ENCODE measurements around the gene NFATC2. TPM values are rescaled to one million over a fixed set of nuclear protein-coding genes. Genes with fewer than 3 reads are reported as not detected.

Gene NFATC2
- total RNA-seq, 4 donors from 2014 or later = 1.6 to 3.9 (median 2.8) TPM

DNA sequence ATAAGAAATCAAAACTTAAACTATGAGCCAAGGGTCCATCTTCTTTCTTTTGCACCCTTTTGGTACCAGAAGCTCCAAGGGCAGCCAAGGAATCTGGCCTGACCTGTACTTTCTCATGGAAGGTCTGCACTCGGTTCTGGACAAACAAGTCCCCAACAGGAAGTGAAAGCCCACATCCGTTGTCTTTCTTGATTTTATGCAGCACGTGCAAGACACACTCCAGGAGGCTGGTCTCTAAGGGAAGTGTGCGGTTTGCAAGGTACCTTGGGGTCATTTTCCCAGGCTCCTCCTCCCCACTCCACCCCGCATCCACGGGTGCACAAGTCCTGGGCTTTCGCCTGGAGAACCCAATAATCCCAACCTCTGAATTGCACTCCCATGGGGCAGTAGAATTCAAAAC is 101.9 kb downstream of the NFATC2 start:
- ATAC-seq (no peak), DNase-seq (no peak)
- no peak for TF ChIP-seq POLR2A (IDR thresholded peaks at IDR 0.05)
- TF ChIP-seq, protein P1, sequence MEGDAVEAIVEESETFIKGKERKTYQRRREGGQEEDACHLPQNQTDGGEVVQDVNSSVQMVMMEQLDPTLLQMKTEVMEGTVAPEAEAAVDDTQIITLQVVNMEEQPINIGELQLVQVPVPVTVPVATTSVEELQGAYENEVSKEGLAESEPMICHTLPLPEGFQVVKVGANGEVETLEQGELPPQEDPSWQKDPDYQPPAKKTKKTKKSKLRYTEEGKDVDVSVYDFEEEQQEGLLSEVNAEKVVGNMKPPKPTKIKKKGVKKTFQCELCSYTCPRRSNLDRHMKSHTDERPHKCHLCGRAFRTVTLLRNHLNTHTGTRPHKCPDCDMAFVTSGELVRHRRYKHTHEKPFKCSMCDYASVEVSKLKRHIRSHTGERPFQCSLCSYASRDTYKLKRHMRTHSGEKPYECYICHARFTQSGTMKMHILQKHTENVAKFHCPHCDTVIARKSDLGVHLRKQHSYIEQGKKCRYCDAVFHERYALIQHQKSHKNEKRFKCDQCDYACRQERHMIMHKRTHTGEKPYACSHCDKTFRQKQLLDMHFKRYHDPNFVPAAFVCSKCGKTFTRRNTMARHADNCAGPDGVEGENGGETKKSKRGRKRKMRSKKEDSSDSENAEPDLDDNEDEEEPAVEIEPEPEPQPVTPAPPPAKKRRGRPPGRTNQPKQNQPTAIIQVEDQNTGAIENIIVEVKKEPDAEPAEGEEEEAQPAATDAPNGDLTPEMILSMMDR (IDR thresholded peaks at IDR 0.05 in 4 of 5, conservative IDR thresholded peaks at IDR 0.05 in 1 of 5) = no peak
- no peak overlapping the region for H3K27ac ChIP-seq
- peaks cover 4% of the 10 kb centered on the region in 2 donors for H3K4me1 ChIP-seq
- H3K36me3 ChIP-seq = no peaks in the 10 kb centered on the region
- in situ Hi-C loops (cut with MboI; ENCODE audit: low sequenced_read_pairs in 4 of 4) (no loop called here), intact Hi-C loops (cut with DNase I; ENCODE audit: low total_unique reads) (no loop called here)
- H3K4me3 ChIP-seq = no peak overlapping the region
- H3K27me3 ChIP-seq = no peaks in the 10 kb centered on the region
- H3K9me3 ChIP-seq = no peaks in the 10 kb centered on the region

DNA sequence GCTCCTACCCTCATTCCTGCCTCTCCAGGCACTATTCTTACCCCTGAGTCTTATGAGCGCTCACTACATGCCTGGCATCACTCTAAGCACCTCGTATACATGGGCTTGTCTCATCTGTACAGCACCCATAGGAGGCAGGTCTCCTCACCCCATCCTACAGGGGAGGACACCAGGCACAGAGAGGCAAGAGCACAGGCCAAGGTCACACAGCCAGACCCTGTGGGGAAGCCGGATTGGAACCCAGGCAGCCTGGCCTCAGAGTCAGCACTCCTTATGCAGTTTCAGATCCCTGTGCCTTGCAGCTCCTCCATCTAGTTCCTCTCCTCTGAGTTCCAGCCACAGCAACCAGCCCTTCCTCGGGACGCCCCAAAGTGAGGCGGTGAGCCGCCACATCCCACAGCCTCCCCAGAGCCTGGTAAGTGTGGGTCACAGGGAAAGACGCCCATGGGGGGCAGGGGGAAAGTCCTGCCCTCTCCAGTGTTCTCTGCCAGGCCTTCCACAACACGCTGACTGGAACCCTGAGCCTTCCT is 103.3 kb downstream of the NFATC2 start:
- TF ChIP-seq POLR2A (IDR thresholded peaks at IDR 0.05) = no peak
- TF ChIP-seq, protein P1 (IDR thresholded peaks at IDR 0.05 in 4 of 5, conservative IDR thresholded peaks at IDR 0.05 in 1 of 5) = no peak
- in situ Hi-C loops (cut with MboI; ENCODE audit: low sequenced_read_pairs in 4 of 4) = no loop called here
- peaks cover 0 to 4% of the 10 kb centered on the region in 2 donors for H3K4me1 ChIP-seq
- no peak overlapping the region for H3K27ac ChIP-seq
- ATAC-seq = no peak
- H3K4me3 ChIP-seq = no peak overlapping the region
- no peaks in the 10 kb centered on the region for H3K27me3 ChIP-seq
- H3K9me3 ChIP-seq = no peaks in the 10 kb centered on the region
- no peak for DNase-seq
- intact Hi-C loops (cut with DNase I; ENCODE audit: low total_unique reads) = no loop called here
- peaks cover 0 to 3% of the 10 kb centered on the region in 2 donors for H3K36me3 ChIP-seq

DNA sequence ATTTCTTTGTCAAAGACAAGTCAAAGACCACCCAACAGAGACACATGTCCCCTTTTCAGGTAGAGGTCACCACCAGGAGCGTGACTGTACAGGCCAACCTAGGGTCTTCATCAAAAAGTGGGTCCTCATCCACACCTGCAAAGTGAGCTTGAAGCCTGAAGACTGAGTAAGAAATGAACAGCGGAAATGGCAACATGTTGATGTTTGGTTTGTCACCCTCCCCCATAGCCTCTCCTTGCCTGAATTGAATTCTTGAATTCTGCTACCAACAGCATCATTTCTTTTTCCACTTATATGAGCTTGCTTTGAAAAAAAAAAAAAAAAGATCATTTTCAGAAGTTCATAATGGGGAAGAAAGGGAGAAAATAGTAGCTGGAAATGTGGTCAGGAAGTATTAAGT is 104.4 kb downstream of the NFATC2 start:
- Histone ChIP-seq H3K36me3 (peaks cover 0 to 6% of the 10 kb centered on the region in 2 donors), H3K4me3 (no peak overlapping the region), H3K27ac (no peak overlapping the region), H3K27me3 (no peaks in the 10 kb centered on the region), H3K9me3 (no peaks in the 10 kb centered on the region), H3K4me1 (peaks cover 0 to 4% of the 10 kb centered on the region in 2 donors)
- intact Hi-C loops (cut with DNase I; ENCODE audit: low total_unique reads) = no loop called here
- in situ Hi-C loops (cut with MboI; ENCODE audit: low sequenced_read_pairs in 4 of 4) = no loop called here
- no peak for ATAC-seq
- TF ChIP-seq POLR2A (IDR thresholded peaks at IDR 0.05) = no peak
- TF ChIP-seq, protein P1 (IDR thresholded peaks at IDR 0.05 in 4 of 5, conservative IDR thresholded peaks at IDR 0.05 in 1 of 5) = no peak
- DNase-seq = no peak

DNA sequence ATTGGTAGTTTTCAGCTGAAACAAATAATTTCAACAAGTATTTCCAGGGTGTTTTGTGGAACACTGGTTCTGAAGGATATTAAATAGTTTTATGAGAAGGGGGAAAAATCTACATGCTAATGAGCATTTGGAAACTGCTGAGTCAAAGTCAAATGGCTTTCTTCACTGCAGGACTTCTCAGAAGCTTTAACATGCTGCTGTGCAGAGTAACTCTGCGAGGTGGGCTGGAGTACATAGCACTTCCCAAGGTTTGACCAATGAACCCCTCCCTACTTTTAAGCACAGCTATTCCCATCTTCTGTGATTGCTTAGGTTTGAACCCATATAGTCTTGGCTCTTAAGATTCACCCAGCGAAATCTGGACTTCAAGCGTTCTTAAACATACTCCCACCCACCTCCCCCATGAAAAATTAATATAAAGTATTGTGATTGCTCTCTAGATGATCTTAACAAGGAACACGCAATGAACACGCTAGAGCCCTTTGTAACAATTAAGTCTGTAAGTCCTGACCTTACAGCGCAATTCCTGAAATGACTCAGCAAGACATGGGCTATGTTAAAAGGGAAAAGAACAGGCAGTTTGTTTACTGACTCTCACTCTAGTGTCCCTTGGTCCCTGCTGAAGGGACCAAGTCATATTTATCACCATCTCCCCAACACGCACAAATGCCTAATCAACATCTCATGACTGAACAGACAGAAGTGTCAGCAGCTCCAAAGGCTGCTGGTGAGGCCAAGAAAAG is 105.2 kb downstream of the NFATC2 start:
- ATAC-seq = no peak
- Histone ChIP-seq H3K27ac (no peak overlapping the region), H3K9me3 (no peaks in the 10 kb centered on the region), H3K4me3 (no peak overlapping the region), H3K4me1 (peaks cover 0 to 4% of the 10 kb centered on the region in 2 donors), H3K27me3 (no peaks in the 10 kb centered on the region), H3K36me3 (peaks cover 0 to 11% of the 10 kb centered on the region in 2 donors)
- no peak for DNase-seq
- TF ChIP-seq POLR2A (IDR thresholded peaks at IDR 0.05) = no peak
- TF ChIP-seq, protein P1 (IDR thresholded peaks at IDR 0.05 in 4 of 5, conservative IDR thresholded peaks at IDR 0.05 in 1 of 5) = no peak
- intact Hi-C loops (cut with DNase I; ENCODE audit: low total_unique reads) (no loop called here), in situ Hi-C loops (cut with MboI; ENCODE audit: low sequenced_read_pairs in 4 of 4) (no loop called here)
